HG03432 (cell line): ENCODE data around the gene TBC1D3H.
"Not testable (repeated sequence)": the region's sequence is repeated elsewhere in the genome, so short reads cannot be mapped to it uniquely, and the experiment has no call there.

Experiments
- ATAC-seq: cut with Tn5 transposase; IDR thresholded peaks from one replicate; pipeline ENCODE4 v1.9.1; 2021; ENCODE audit warnings: mild to moderate bottlenecking, moderate library complexity; ENCODE audit not compliant: unreplicated experiment

The TBC1D3H gene

GRCh38 chr17:36388385-36389245 is at the start of gene TBC1D3H:
Gene TBC1D3H, minus strand, starts transcription at chr17:36388435. Its CDS starts 1,540 bp downstream, at chr17:36386895.
- not testable (repeated sequence) for ATAC-seq

DNA sequence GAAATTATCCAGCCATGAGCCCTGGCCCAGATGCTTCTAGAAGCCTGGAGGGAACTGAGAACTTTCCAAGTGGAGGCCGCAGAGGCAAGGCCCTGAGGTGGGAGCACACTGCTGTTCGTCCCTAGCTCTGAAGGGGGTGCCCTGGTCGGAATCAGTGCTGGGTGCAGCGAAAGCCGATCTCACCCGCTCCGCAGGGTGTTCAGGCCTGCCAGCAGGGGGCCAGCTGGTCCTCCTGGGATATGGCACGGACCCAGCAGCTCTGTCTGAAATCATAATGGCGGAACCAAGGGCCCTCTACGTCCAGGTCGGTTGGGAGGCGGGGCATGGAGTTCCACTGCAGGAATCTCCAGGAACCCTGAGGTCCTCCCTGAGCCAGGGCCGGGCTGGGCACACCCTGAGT is 40.7 kb upstream of the TBC1D3H start:
- ATAC-seq = not testable (repeated sequence)

DNA sequence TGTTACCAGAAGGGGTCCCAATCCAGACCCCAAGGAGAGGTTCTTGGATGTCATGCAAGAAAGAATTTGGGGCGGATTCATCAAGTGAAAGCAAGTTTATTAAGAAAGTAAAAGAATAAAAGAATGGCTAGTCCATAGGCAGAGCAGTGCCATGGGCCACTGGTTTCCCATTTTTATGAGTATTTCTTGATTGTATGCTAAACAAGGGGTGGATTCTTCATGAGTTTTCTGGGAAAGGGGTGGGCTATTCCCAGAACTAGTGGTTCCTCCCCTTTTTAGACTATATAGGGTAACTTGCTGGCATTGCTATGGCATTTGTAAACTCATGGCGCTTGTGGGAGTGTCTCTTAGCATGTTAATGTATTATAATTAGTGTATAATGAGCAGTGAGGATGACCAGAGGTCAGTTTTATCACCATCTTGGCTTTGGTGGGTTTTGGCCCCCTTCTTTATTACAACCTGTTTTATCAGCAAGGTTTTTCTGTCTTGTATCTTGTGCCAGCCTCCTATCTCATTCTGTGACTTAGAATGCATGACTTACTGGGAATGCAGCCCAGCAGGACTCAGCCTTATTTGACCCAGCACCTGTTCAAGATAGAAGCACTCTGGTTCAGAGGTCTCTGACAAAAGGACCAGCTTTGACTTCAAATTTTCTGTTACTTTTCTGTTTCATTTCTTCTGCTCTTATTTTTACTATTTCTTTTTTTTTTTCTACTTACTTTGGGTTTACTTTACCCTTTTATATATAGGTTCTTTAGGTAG is 27.1 kb upstream of the TBC1D3H start:
- not testable (repeated sequence) for ATAC-seq

- ATAC-seq = not testable (repeated sequence)
These were observed 2.9 kb upstream of the TBC1D3H start for GRCh38 chr17:36390943-36391645.

- not testable (repeated sequence) for ATAC-seq
These were observed 12.3 kb downstream of the TBC1D3H start for GRCh38 chr17:36375938-36376337.

- not testable (repeated sequence) for ATAC-seq
These were observed 25.7 kb downstream of the TBC1D3H start for GRCh38 chr17:36362496-36362895.
